ENCODE results near the gene DSC3.
A peak's percentile ranks its signal among the peaks of the same experiment; 100 is the strongest.

DSC3 gene

GRCh38 chr18:30970196-30970816, 72.2 kb downstream of the DSC3 start:
- no peak overlapping the region for H4K12ac ChIP-seq (ENCODE audit: low read depth, low read length)
- H2AK5ac ChIP-seq (ENCODE audit: low read length) = no peak overlapping the region
- H3K4me1 ChIP-seq (ENCODE audit: control insufficient read depth in 1 of 2, insufficient read depth in 2 of 2, low read length in 2 of 2) = peaks cover 4 to 5% of the 10 kb centered on the region in 2 experiments
- no peaks in the 10 kb centered on the region for H3K9me3 ChIP-seq (ENCODE audit: insufficient read depth, low read depth, low read length)
- no peak overlapping the region for H3K23ac ChIP-seq (ENCODE audit: low read length)
- no peak overlapping the region for H3K4me2 ChIP-seq (ENCODE audit: low read length)
- H3K9ac ChIP-seq (ENCODE audit: low read length) = no peak overlapping the region
- no peak overlapping the region for H2BK120ac ChIP-seq (ENCODE audit: insufficient read depth, low read length, poor library complexity)
- H3K27me3 ChIP-seq (ENCODE audit: insufficient read depth, low read length) = no peaks in the 10 kb centered on the region
- no peak overlapping the region for H4K91ac ChIP-seq (ENCODE audit: low read depth, low read length)
- no peaks in the 10 kb centered on the region for H3K36me3 ChIP-seq (ENCODE audit: control insufficient read depth in 1 of 2, insufficient read depth in 2 of 2, low read length in 2 of 2)
- no peak overlapping the region for H2AFZ ChIP-seq (ENCODE audit: insufficient read depth, low read length, poor library complexity)
- H3K27ac ChIP-seq (ENCODE audit: low read depth, low read length) = no peak overlapping the region
- DNase-seq = peak; percentile 12 to 71
- H2BK5ac ChIP-seq (ENCODE audit: low read depth, low read length, poor library complexity) = no peak overlapping the region
- no peak overlapping the region for H3K4ac ChIP-seq (ENCODE audit: low read depth, low read length)
- no peaks in the 10 kb centered on the region for H3K79me2 ChIP-seq (ENCODE audit: control insufficient read depth, insufficient read depth, low read length, poor library complexity)
- H3K4me3 ChIP-seq (ENCODE audit: low read depth, low read length) = no peak overlapping the region
- no peaks in the 10 kb centered on the region for H3K79me1 ChIP-seq (ENCODE audit: low read length)
- no peak overlapping the region for H3K14ac ChIP-seq (ENCODE audit: low read length)
- no peak overlapping the region for H3K18ac ChIP-seq (ENCODE audit: low read length)
- no CpG with 5 or more reads among the region's 7 CpGs for WGBS (ENCODE audit: extremely low coverage, insufficient coverage, insufficient read length)
- H4K8ac ChIP-seq (ENCODE audit: low read depth, low read length) = no peak overlapping the region
- H2BK12ac ChIP-seq (ENCODE audit: low read length) = no peak overlapping the region

GRCh38 chr18:30969670-30970170, 72.8 kb downstream of the DSC3 start:
- no peak overlapping the region for H3K23ac ChIP-seq (ENCODE audit: low read length)
- WGBS (ENCODE audit: extremely low coverage, insufficient coverage, insufficient read length) = no CpG with 5 or more reads among the region's 4 CpGs

GRCh38 chr18:30967701-30968100, 74.8 kb downstream of the DSC3 start:
- Histone ChIP-seq H2AFZ (ENCODE audit: insufficient read depth, low read length, poor library complexity) (no peak overlapping the region), H3K79me1 (ENCODE audit: low read length) (no peaks in the 10 kb centered on the region), H3K18ac (ENCODE audit: low read length) (no peak overlapping the region), H3K4me3 (ENCODE audit: low read depth, low read length) (no peak overlapping the region), H3K4me1 (ENCODE audit: control insufficient read depth in 1 of 2, insufficient read depth in 2 of 2, low read length in 2 of 2) (peaks cover 4 to 5% of the 10 kb centered on the region in 2 experiments), H3K4ac (ENCODE audit: low read depth, low read length) (no peak overlapping the region), H2BK5ac (ENCODE audit: low read depth, low read length, poor library complexity) (no peak overlapping the region), H2BK12ac (ENCODE audit: low read length) (no peak overlapping the region), H3K23ac (ENCODE audit: low read length) (no peak overlapping the region), H2BK120ac (ENCODE audit: insufficient read depth, low read length, poor library complexity) (no peak overlapping the region), H3K4me2 (ENCODE audit: low read length) (no peak overlapping the region), H3K79me2 (ENCODE audit: control insufficient read depth, insufficient read depth, low read length, poor library complexity) (no peaks in the 10 kb centered on the region), H4K12ac (ENCODE audit: low read depth, low read length) (no peak overlapping the region), H3K27me3 (ENCODE audit: insufficient read depth, low read length) (no peaks in the 10 kb centered on the region), H4K8ac (ENCODE audit: low read depth, low read length) (no peak overlapping the region), H4K91ac (ENCODE audit: low read depth, low read length) (no peak overlapping the region), H3K27ac (ENCODE audit: low read depth, low read length) (no peak overlapping the region), H3K36me3 (ENCODE audit: control insufficient read depth in 1 of 2, insufficient read depth in 2 of 2, low read length in 2 of 2) (no peaks in the 10 kb centered on the region), H2AK5ac (ENCODE audit: low read length) (no peak overlapping the region), H3K9me3 (ENCODE audit: insufficient read depth, low read depth, low read length) (no peaks in the 10 kb centered on the region), H3K14ac (ENCODE audit: low read length) (no peak overlapping the region), H3K9ac (ENCODE audit: low read length) (no peak overlapping the region)
- no CpG with 5 or more reads among the region's 4 CpGs for WGBS (ENCODE audit: extremely low coverage, insufficient coverage, insufficient read length)
- DNase-seq = peak; percentile 15 to 90

More at GRCh38 chr18:30969670-30970170, 72.8 kb downstream of the DSC3 start:
- no peak overlapping the region for H3K18ac ChIP-seq (ENCODE audit: low read length)
- H3K36me3 ChIP-seq (ENCODE audit: control insufficient read depth in 1 of 2, insufficient read depth in 2 of 2, low read length in 2 of 2) = no peaks in the 10 kb centered on the region
- DNase-seq = peak; percentile 45 to 78
- no peak overlapping the region for H3K4me3 ChIP-seq (ENCODE audit: low read depth, low read length)
- H2BK5ac ChIP-seq (ENCODE audit: low read depth, low read length, poor library complexity) = no peak overlapping the region
- no peaks in the 10 kb centered on the region for H3K9me3 ChIP-seq (ENCODE audit: insufficient read depth, low read depth, low read length)
- H3K4me2 ChIP-seq (ENCODE audit: low read length) = no peak overlapping the region
- H4K8ac ChIP-seq (ENCODE audit: low read depth, low read length) = no peak overlapping the region
- H3K4me1 ChIP-seq (ENCODE audit: control insufficient read depth in 1 of 2, insufficient read depth in 2 of 2, low read length in 2 of 2) = peaks cover 4 to 5% of the 10 kb centered on the region in 2 experiments
- no peak overlapping the region for H3K4ac ChIP-seq (ENCODE audit: low read depth, low read length)
- H2AK5ac ChIP-seq (ENCODE audit: low read length) = no peak overlapping the region
- no peak overlapping the region for H2BK120ac ChIP-seq (ENCODE audit: insufficient read depth, low read length, poor library complexity)
- no peak overlapping the region for H2AFZ ChIP-seq (ENCODE audit: insufficient read depth, low read length, poor library complexity)
- no peak overlapping the region for H2BK12ac ChIP-seq (ENCODE audit: low read length)
- no peaks in the 10 kb centered on the region for H3K79me2 ChIP-seq (ENCODE audit: control insufficient read depth, insufficient read depth, low read length, poor library complexity)
- H4K12ac ChIP-seq (ENCODE audit: low read depth, low read length) = no peak overlapping the region
- no peak overlapping the region for H3K14ac ChIP-seq (ENCODE audit: low read length)
- no peak overlapping the region for H3K27ac ChIP-seq (ENCODE audit: low read depth, low read length)
- no peaks in the 10 kb centered on the region for H3K27me3 ChIP-seq (ENCODE audit: insufficient read depth, low read length)
- H4K91ac ChIP-seq (ENCODE audit: low read depth, low read length) = no peak overlapping the region
- no peaks in the 10 kb centered on the region for H3K79me1 ChIP-seq (ENCODE audit: low read length)
- H3K9ac ChIP-seq (ENCODE audit: low read length) = no peak overlapping the region

- no peak overlapping the region for H2AK5ac ChIP-seq (ENCODE audit: low read length)
- no peak overlapping the region for H3K4ac ChIP-seq (ENCODE audit: low read depth, low read length)
- H3K4me2 ChIP-seq (ENCODE audit: low read length) = no peak overlapping the region
- H3K27ac ChIP-seq (ENCODE audit: low read depth, low read length) = no peak overlapping the region
- H2BK120ac ChIP-seq (ENCODE audit: insufficient read depth, low read length, poor library complexity) = no peak overlapping the region
- WGBS (ENCODE audit: extremely low coverage, insufficient coverage, insufficient read length) = no CpG with 5 or more reads among the region's 4 CpGs
- no peaks in the 10 kb centered on the region for H3K36me3 ChIP-seq (ENCODE audit: control insufficient read depth in 1 of 2, insufficient read depth in 2 of 2, low read length in 2 of 2)
- H2BK5ac ChIP-seq (ENCODE audit: low read depth, low read length, poor library complexity) = no peak overlapping the region
- no peaks in the 10 kb centered on the region for H3K79me2 ChIP-seq (ENCODE audit: control insufficient read depth, insufficient read depth, low read length, poor library complexity)
- no peak overlapping the region for H2BK12ac ChIP-seq (ENCODE audit: low read length)
- no peak overlapping the region for H3K23ac ChIP-seq (ENCODE audit: low read length)
- H3K9me3 ChIP-seq (ENCODE audit: insufficient read depth, low read depth, low read length) = no peaks in the 10 kb centered on the region
- H4K8ac ChIP-seq (ENCODE audit: low read depth, low read length) = no peak overlapping the region
- no peaks in the 10 kb centered on the region for H3K79me1 ChIP-seq (ENCODE audit: low read length)
- H3K14ac ChIP-seq (ENCODE audit: low read length) = no peak overlapping the region
- H3K9ac ChIP-seq (ENCODE audit: low read length) = no peak overlapping the region
- H3K18ac ChIP-seq (ENCODE audit: low read length) = no peak overlapping the region
- H3K27me3 ChIP-seq (ENCODE audit: insufficient read depth, low read length) = no peaks in the 10 kb centered on the region
- H4K12ac ChIP-seq (ENCODE audit: low read depth, low read length) = no peak overlapping the region
- peaks cover 4 to 5% of the 10 kb centered on the region in 2 experiments for H3K4me1 ChIP-seq (ENCODE audit: control insufficient read depth in 1 of 2, insufficient read depth in 2 of 2, low read length in 2 of 2)
- no peak overlapping the region for H4K91ac ChIP-seq (ENCODE audit: low read depth, low read length)
- H2AFZ ChIP-seq (ENCODE audit: insufficient read depth, low read length, poor library complexity) = no peak overlapping the region
- no peak for DNase-seq
- no peak overlapping the region for H3K4me3 ChIP-seq (ENCODE audit: low read depth, low read length)
These were observed 77.3 kb downstream of the DSC3 start for GRCh38 chr18:30965237-30965636.

All from trophoblast cell (in vitro differentiated cells and primary cell).